ENCODE data around the gene SNX32. TPM values are rescaled to one million over a fixed set of nuclear protein-coding genes. Genes with fewer than 3 reads are reported as not detected.

SNX32 gene
- total RNA-seq, 1 experiment from 2014 or later = 0.16 TPM

DNA sequence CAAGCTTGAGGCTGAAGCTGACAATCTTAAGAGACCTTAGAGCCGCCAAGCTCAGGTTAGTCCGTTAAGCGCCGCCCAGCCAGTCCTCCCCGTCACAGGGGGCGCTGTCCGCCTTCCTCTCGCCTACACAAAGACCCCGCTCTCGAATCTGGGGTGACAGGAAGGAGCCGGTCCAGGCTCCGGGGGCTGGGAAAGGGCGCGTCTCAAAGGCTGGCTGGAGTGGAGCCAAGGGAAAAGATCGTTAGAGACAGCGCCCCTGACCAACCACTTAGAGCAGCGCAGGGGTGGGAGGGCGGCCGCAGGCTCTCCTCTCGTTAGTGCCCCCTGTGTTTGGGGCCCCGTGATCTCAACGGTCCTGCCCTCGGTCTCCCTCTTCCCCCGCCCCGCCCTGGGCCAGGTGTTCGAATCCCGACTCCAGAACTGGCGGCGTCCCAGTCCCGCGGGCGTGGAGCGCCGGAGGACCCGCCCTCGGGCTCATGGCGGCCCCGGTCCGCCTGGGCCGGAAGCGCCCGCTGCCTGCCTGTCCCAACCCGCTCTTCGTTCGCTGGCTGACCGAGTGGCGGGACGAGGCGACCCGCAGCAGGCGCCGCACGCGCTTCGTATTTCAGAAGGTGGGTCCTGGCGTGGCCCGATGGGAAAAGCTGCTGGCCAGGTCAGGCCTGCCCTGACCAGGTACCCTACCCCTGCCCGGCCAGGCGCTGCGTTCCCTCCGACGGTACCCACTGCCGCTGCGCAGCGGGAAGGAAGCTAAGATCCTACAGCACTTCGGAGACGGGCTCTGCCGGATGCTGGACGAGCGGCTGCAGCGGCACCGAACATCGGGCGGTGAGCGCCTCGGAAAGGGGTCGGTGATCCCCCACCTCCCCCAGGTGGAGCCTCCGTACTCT is 26.8 kb downstream of the SNX32 start, which contains the start of gene MUS81:
MUS81 (plus strand) TSS at position 156 of the 887 bp plus-strand sequence; CDS start at position 477, 321 bp downstream.
- H3K27me3 ChIP-seq (replicated peaks) = no peaks in the 10 kb centered on the region
- DNase-seq (ENCODE audit: low read depth in 1 of 2, low spot score in 2 of 2) = peak; percentile 100
- peak within 1 kb of the TSS; percentile 81 for H3K27ac ChIP-seq
- peaks cover 76% of the 10 kb centered on the region for H3K36me3 ChIP-seq
- peak within 1 kb of the TSS; percentile 93 for H3K4me3 ChIP-seq
- peaks cover 3% of the 10 kb centered on the region for H3K9me3 ChIP-seq (replicated peaks)
- H3K4me1 ChIP-seq (replicated peaks) = peaks cover 33% of the 10 kb centered on the region

DNA sequence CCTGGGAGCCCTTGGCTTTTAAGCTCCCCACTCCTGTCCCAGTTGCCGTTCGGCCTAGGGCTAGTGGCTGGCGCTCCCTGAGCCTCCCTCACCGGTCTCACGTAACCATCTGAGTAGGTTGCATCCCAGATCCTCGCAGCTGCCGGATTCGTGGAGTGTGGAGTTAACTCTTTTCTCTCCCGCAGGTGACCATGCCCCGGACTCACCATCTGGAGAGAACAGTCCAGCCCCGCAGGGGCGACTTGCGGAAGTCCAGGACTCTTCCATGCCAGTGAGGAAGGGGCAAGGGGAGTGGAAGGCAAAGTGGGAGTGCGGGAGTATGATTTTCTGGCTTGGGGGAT is 27.4 kb downstream of the SNX32 start:
- Histone ChIP-seq H3K4me1 (replicated peaks) (peaks cover 28% of the 10 kb centered on the region), H3K36me3 (peaks cover 76% of the 10 kb centered on the region), H3K27me3 (replicated peaks) (no peaks in the 10 kb centered on the region), H3K27ac (peak overlapping the region; percentile 81), H3K4me3 (peak overlapping the region; percentile 93), H3K9me3 (replicated peaks) (peaks cover 3% of the 10 kb centered on the region)
- peak in 1 of 2 experiments; percentile 66 for DNase-seq (ENCODE audit: low read depth in 1 of 2, low spot score in 2 of 2)

DNA sequence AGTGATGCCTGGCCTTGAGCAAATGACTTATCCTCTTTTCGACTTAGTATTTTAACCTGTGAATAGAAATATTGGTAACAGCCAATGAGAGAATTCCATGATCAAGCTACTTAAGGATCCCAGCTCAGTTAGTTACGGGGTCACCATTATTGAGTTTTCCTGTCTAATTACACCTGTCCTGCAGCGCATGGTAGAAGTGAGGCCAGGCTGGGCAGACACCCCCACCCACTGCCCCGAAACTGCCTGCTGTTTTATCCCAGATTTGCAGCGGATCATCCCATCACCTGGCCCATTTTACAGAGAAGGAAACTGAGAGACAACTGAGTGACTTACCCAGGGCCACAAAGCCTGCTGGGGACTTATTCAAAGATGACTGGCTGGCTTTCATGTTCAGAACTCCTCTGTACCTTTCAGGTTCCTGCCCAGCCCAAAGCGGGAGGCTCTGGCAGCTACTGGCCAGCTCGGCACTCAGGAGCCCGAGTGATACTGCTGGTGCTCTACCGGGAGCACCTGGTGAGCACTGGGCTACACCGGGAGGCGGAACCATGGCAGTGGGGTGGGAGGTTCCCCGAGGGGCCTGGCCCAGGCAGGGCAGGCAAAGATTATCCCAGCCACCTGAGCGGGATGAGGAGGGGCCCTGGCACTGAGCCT is 27.9 kb downstream of the SNX32 start:
- H3K27me3 ChIP-seq (replicated peaks) = no peaks in the 10 kb centered on the region
- DNase-seq (ENCODE audit: low read depth in 1 of 2, low spot score in 2 of 2) = peak in 1 of 2 experiments; percentile 64
- peaks cover 76% of the 10 kb centered on the region for H3K36me3 ChIP-seq
- H3K4me1 ChIP-seq (replicated peaks) = peaks cover 23% of the 10 kb centered on the region
- no peak overlapping the region for H3K27ac ChIP-seq
- H3K4me3 ChIP-seq = peak overlapping the region; percentile 93
- peaks cover 3% of the 10 kb centered on the region for H3K9me3 ChIP-seq (replicated peaks)

DNA sequence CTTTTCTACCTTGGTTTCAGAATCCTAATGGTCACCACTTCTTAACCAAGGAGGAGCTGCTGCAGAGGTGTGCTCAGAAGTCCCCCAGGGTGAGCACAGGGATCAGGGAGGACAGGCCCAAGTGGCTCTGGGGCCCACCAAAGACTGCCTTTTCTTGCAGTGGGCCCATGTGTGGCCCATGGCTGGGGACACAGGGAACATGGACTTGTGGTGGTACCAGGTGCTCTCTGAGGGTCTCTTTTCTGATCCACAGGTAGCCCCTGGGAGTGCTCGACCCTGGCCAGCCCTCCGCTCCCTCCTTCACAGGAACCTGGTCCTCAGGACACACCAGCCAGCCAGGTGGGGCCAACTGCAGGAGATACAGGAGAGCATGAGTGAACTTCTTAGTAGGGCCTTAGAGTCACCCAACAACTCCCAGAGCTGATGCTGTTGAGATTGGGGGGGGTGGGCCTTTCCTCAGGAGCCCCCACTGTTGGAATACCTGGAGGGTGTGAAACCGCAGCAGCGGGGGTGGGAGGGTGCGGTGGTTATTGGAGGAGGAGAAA is 28.5 kb downstream of the SNX32 start:
- no peaks in the 10 kb centered on the region for H3K27me3 ChIP-seq (replicated peaks)
- peaks cover 76% of the 10 kb centered on the region for H3K36me3 ChIP-seq
- H3K4me3 ChIP-seq = no peak overlapping the region
- H3K9me3 ChIP-seq (replicated peaks) = peaks cover 1% of the 10 kb centered on the region
- DNase-seq (ENCODE audit: low read depth in 1 of 2, low spot score in 2 of 2) = peak in 1 of 2 experiments; percentile 57
- peaks cover 22% of the 10 kb centered on the region for H3K4me1 ChIP-seq (replicated peaks)
- H3K27ac ChIP-seq = no peak overlapping the region

DNA sequence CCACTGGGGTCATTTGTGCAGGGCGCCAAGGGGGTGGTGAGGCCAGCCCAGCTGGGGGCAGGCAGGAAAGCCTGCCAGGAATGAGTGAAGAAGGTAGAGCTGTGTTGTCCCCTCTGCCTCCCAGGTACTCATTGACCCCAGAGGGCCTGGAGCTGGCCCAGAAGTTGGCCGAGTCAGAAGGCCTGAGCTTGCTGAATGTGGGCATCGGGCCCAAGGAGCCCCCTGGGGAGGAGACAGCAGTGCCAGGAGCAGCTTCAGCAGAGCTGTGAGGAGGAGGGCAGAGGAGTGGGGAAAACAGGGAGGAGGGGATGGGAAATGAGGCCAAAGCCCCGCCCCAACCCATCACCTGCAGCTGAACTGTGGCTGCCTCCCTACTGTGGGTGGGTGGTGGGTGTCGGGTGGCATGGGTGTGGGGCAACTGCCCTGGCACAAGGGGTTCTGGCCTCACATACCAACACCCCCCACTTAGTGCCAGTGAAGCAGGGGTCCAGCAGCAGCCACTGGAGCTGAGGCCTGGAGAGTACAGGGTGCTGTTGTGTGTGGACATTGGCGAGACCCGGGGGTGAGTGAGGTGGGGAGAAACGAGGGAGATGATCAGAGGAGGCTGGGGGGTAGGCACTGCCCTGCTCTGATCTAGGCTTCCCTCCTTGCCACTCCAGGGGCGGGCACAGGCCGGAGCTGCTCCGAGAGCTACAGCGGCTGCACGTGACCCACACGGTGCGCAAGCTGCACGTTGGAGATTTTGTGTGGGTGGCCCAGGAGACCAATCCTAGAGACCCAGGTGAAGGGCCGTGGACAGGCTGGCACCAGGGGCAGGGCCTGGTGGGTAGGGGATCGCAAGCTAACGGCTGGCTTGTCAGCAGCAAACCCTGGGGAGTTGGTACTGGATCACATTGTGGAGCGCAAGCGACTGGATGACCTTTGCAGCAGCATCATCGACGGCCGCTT is 29.5 kb downstream of the SNX32 start:
- peaks cover 78% of the 10 kb centered on the region for H3K36me3 ChIP-seq
- no peak overlapping the region for H3K4me3 ChIP-seq
- H3K27me3 ChIP-seq (replicated peaks) = no peaks in the 10 kb centered on the region
- no peaks in the 10 kb centered on the region for H3K9me3 ChIP-seq (replicated peaks)
- peak in 1 of 2 experiments; percentile 55 for DNase-seq (ENCODE audit: low read depth in 1 of 2, low spot score in 2 of 2)
- peaks cover 22% of the 10 kb centered on the region for H3K4me1 ChIP-seq (replicated peaks)
- no peak overlapping the region for H3K27ac ChIP-seq

DNA sequence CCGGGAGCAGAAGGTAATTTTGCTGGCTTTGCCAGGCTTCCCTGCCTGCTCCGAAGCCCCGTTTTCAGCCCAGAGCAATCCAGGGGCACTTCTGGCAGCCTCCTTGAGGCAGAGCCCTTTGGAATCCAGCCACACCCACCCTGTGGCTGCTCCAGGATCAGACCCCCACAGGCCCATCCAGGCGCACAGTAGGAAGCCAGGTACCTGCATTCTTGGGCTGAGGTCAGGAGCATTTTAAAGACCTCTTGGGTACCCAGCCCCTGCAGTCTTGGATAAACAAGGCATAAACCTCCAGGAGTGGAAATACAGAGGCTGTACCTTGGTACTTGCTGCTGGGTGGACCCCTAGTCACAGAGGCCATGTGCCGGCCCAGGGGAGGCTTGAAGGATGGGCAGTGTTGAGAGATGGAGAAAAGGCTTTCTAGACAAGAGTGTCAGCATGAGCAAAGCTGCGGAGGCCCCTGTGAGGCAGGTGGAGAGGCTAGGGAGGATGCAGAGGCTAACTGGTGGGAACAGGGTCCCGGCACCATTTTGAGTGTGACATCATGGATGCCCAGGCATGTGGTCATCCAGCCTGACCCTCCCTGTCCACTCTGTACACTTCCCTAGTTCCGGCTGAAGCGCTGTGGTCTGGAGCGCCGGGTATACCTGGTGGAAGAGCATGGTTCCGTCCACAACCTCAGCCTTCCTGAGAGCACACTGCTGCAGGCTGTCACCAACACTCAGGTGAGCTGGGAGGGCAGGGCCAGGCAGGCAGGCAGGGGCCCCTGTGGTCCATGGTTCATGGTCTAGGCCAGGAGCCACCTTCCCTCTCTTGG is 30.3 kb downstream of the SNX32 start:
- no peak overlapping the region for H3K27ac ChIP-seq
- no peaks in the 10 kb centered on the region for H3K9me3 ChIP-seq (replicated peaks)
- no peaks in the 10 kb centered on the region for H3K27me3 ChIP-seq (replicated peaks)
- peaks cover 18% of the 10 kb centered on the region for H3K4me1 ChIP-seq (replicated peaks)
- no peak overlapping the region for H3K4me3 ChIP-seq
- peaks cover 87% of the 10 kb centered on the region for H3K36me3 ChIP-seq
- DNase-seq (ENCODE audit: low read depth in 1 of 2, low spot score in 2 of 2) = peak; percentile 1 to 56

DNA sequence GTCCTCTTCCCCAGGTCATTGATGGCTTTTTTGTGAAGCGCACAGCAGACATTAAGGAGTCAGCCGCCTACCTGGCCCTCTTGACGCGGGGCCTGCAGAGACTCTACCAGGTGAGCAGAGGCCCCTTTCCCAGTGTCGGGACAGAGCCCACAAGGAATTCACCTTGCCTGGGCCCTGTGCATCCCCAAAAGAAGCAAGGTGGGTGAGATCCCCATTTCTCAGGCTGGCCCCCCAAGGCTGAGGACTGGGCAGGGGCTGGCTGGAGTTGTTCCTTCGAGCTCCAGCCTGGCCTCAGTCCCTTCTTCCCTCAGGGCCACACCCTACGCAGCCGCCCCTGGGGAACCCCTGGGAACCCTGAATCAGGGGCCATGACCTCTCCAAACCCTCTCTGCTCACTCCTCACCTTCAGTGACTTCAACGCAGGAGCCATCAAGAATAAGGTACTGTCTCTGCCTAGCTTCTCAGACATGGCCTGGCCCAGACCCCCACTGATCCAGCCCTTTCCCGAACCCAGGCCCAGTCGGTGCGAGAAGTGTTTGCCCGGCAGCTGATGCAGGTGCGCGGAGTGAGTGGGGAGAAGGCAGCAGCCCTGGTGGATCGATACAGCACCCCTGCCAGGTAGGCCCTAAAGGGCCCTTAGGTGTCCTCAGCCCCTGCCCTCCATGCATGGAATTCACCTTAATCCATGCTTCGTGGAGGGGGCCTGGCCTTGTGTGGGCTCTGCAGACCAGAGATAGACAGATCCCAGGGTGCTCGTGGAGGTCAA is 31.1 kb downstream of the SNX32 start:
- DNase-seq (ENCODE audit: low read depth in 1 of 2, low spot score in 2 of 2) = peak in 1 of 2 experiments; percentile 52
- Histone ChIP-seq H3K36me3 (peaks cover 95% of the 10 kb centered on the region), H3K27ac (no peak overlapping the region), H3K9me3 (replicated peaks) (no peaks in the 10 kb centered on the region), H3K4me1 (replicated peaks) (peaks cover 15% of the 10 kb centered on the region), H3K4me3 (no peak overlapping the region), H3K27me3 (replicated peaks) (no peaks in the 10 kb centered on the region)

DNA sequence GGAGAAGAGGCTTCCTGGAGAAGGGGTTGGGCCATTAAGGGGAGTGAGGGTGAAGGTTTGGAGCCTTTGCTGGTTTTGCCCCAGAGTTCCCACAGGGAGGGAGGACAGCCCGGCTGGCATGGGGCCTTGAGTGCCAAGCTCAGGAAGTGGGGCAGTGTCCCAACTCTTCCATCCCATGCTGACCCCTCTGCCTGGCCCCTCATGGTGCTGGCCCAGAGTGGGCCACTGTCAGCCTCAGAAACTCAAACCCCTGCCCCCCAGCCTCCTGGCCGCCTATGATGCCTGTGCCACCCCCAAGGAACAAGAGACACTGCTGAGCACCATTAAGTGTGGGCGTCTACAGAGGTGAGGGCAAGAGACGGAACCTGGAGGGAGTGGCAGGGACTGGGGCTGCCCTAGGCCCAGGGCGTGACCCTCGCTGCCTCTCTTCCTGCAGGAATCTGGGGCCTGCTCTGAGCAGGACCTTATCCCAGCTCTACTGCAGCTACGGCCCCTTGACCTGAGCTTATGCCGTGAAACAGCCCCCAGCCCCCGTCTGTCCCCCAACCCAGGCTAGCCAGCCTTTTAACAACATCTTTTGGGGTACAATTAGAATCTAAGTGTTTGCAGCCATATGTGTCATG is 31.9 kb downstream of the SNX32 start:
- Histone ChIP-seq H3K36me3 (peaks cover 100% of the 10 kb centered on the region), H3K27me3 (replicated peaks) (no peaks in the 10 kb centered on the region), H3K9me3 (replicated peaks) (no peaks in the 10 kb centered on the region), H3K4me1 (replicated peaks) (peaks cover 20% of the 10 kb centered on the region), H3K27ac (no peak overlapping the region), H3K4me3 (no peak overlapping the region)
- DNase-seq (ENCODE audit: low read depth in 1 of 2, low spot score in 2 of 2) = peak in 1 of 2 experiments; percentile 52

DNA sequence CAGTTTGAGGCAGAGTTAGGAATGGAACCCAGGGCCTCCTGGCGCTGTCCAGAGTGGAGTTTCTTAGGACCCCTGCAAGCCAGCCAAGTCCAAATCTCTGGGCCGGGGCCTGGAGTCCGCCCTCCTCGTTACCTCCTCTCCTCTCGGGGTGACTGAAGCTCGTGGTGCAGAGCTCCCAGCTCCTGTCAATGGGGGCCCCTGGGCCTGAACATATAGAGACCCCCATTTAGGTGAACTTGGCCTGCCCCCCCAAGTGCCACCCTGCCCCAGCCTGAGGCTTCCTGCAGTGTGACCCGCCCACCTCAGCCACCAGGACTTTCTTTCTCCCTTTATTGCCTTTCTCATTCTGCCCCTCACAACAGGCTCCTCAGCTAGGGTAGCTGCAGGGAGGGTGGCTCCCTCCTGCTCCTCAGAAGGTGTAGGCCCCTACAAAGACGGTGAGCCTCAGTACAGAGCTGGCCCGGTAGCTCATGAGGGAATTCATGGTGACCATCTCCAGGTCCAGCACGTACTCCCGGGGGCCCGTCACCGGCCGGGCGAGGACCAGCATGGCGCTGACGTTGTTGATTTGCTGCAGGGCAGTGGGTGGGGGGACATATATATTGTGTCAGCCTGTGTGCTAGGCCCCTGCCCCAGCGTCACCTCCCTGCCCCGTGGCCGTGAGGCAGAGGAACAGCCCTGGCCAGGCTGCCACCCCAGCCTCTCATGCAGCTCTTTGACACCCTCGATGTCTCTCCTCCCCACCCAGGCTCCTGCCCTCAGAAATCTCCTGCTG is 32.9 kb downstream of the SNX32 start:
- no peaks in the 10 kb centered on the region for H3K9me3 ChIP-seq (replicated peaks)
- H3K4me1 ChIP-seq (replicated peaks) = peaks cover 26% of the 10 kb centered on the region
- H3K36me3 ChIP-seq = peaks cover 100% of the 10 kb centered on the region
- no peaks in the 10 kb centered on the region for H3K27me3 ChIP-seq (replicated peaks)
- DNase-seq (ENCODE audit: low read depth in 1 of 2, low spot score in 2 of 2) = peak in 1 of 2 experiments; percentile 57
- no peak overlapping the region for H3K4me3 ChIP-seq
- H3K27ac ChIP-seq = no peak overlapping the region

DNA sequence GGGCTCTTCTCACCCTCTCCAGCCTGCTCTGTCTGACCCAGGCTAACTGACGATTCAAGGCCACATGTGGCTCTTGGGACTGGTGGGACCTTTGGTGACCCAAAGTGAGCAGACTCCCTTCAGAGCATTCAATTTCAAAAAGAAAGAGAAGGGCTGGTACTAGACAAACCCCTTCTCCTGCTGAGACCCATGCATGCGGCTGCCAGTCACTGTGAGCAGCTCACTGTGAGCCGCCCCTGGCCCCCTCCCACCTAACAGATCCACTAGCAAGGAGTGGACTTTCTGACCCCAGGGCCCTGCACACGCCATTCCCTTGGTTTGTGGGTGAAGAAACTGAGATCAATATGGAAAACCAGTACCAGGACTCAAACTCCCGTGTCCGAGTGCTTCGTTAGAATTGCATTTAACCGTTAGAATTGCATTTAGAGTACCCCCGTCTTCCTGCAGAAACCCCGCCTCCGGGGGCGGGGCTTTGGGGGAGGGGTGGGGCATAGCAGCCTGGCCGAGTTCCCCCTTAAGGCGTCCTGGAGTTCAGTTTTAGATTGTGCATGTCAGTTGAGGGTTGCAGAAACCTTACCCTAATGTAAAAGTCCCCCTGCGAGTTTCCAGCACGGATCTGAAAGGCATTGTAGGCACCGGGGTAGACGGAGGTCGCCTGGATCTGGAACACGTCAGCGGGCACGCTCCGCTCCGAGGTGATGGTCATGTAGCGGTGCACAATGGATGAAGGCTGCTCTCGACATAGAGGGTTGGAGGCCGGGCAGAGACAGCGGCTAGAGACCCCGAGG is 33.7 kb downstream of the SNX32 start:
- 0 out of 2 replicates have a peak, but pooled peaks cover 3% of the 10 kb centered on the region for H3K9me3 ChIP-seq (replicated peaks)
- peaks cover 97% of the 10 kb centered on the region for H3K36me3 ChIP-seq
- no peaks in the 10 kb centered on the region for H3K27me3 ChIP-seq (replicated peaks)
- H3K4me1 ChIP-seq (replicated peaks) = peaks cover 25% of the 10 kb centered on the region
- DNase-seq (ENCODE audit: low read depth in 1 of 2, low spot score in 2 of 2) = peak in 1 of 2 experiments; percentile 61
- no peak overlapping the region for H3K4me3 ChIP-seq
- no peak overlapping the region for H3K27ac ChIP-seq
